ENCODE data around the gene OR4D2.

GRCh38 chr17:58156839-58157803 is 9.7 kb upstream of the OR4D2 start:
- TF ChIP-seq FOXM1 (CRISPR knock-in tag; IDR thresholded peaks at IDR 0.05) = no peak
- no peak for TF ChIP-seq AFF4 (CRISPR knock-in tag; IDR thresholded peaks at IDR 0.05)
- no peak for TF ChIP-seq FOXP4 (CRISPR knock-in tag; IDR thresholded peaks at IDR 0.05)
- no peak for TF ChIP-seq SALL2 (CRISPR knock-in tag; IDR thresholded peaks at IDR 0.05)
- no peak for TF ChIP-seq SMC3 (IDR thresholded peaks at IDR 0.05; ENCODE audit: low read length)
- TF ChIP-seq EZH2 (conservative IDR thresholded peaks at IDR 0.05; ENCODE audit: low read depth, low read length) = peak; percentile 82; the same call in 1 of the 2 replicates
- no peak for TF ChIP-seq TCF12 (IDR thresholded peaks at IDR 0.05)
- TF ChIP-seq TCF12 (CRISPR knock-in tag; IDR thresholded peaks at IDR 0.05) = no peak

All from HepG2 (cell line).